CD14-positive monocyte (primary cell): ENCODE results near the gene LRG1. TPM values are rescaled to one million over a fixed set of nuclear protein-coding genes. Genes with fewer than 3 reads are reported as not detected.
A peak's percentile ranks its signal among the peaks of the same experiment; 100 is the strongest.

Source experiments
- DNase-seq, 3 donors: peaks; one replicate each; pipeline ENCODE4 v3.0.0-alpha.2; 2011 to 2022
- H2AFZ ChIP-seq: 2 replicates; pipeline ENCODE4 v1.6.0; 2012; ENCODE audit warnings: mild to moderate bottlenecking, low read depth, low read length, inconsistent platforms; ENCODE audit not compliant: insufficient read depth, poor library complexity, severe bottlenecking
- H3K27ac ChIP-seq, 2 donors: 1 replicate in 1 of 2; 2 replicates in 1 of 2; pipeline ENCODE4 v1.5.1; 2012 to 2013; ENCODE audit warnings: low read length in 2 of 2, control low read depth in 1 of 2, inconsistent platforms in 1 of 2, low read depth in 1 of 2, mild to moderate bottlenecking in 1 of 2
- H3K27me3 ChIP-seq, 2 donors: one replicate each; pipeline versions ENCODE4 v1.6.0 to v1.6.1; 2011 to 2013; ENCODE audit warnings: low read length in 2 of 2; ENCODE audit not compliant: control insufficient read depth in 2 of 2, insufficient read depth in 2 of 2
- H3K36me3 ChIP-seq, 2 donors: replicated peaks in 1 of 2; 1 replicate in 1 of 2; 2 replicates in 1 of 2; pipeline versions ENCODE4 v1.5.1 to v1.6.1; 2012 to 2013; ENCODE audit warnings: low read length in 2 of 2, control low read depth in 1 of 2, inconsistent platforms in 1 of 2, mild to moderate bottlenecking in 1 of 2; ENCODE audit not compliant: insufficient read depth in 2 of 2, control insufficient read depth in 1 of 2
- H3K4me1 ChIP-seq, 2 donors: 1 replicate in 1 of 2; 2 replicates in 1 of 2; pipeline versions ENCODE4 v1.5.1 to v1.6.1; 2012 to 2013; ENCODE audit warnings: low read length in 2 of 2, control low read depth in 1 of 2, inconsistent platforms in 1 of 2, mild to moderate bottlenecking in 1 of 2, moderate library complexity in 1 of 2; ENCODE audit not compliant: insufficient read depth in 2 of 2, control insufficient read depth in 1 of 2
- H3K4me2 ChIP-seq: replicated peaks from 2 replicates; pipeline ENCODE3; 2012; ENCODE audit warnings: low read length, moderate library complexity, mild to moderate bottlenecking; ENCODE audit not compliant: poor library complexity, severe bottlenecking; ENCODE audit errors: extremely low read depth
- H3K4me3 ChIP-seq, 3 experiments: fragments of 200-600 bp in 1 of 3; sonication (generic) in 1 of 3; replicated peaks in 1 of 3; 1 replicate in 2 of 3; 2 replicates in 1 of 3; pipeline ENCODE4 v1.5.1; 2011 to 2013; ENCODE audit warnings: low read length in 3 of 3, mild to moderate bottlenecking in 3 of 3, control low read depth in 2 of 3, low read depth in 2 of 3, inconsistent platforms in 1 of 3, moderate library complexity in 1 of 3
- H3K79me2 ChIP-seq: 2 replicates; pipeline ENCODE4 v1.6.0; 2012; ENCODE audit warnings: mild to moderate bottlenecking, control low read depth, inconsistent platforms, low read length, moderate library complexity; ENCODE audit not compliant: insufficient read depth
- H3K9ac ChIP-seq: 2 replicates; pipeline ENCODE4 v1.6.0; 2017; ENCODE audit warnings: low read length, mild to moderate bottlenecking; ENCODE audit not compliant: insufficient read depth, poor library complexity, severe bottlenecking
- H3K9me3 ChIP-seq, 2 donors: replicated peaks in 1 of 2; 1 replicate in 1 of 2; 2 replicates in 1 of 2; pipeline versions ENCODE4 v1.5.1 to v1.6.1; 2012 to 2013; ENCODE audit warnings: low read length in 2 of 2, control low read depth in 1 of 2; ENCODE audit not compliant: control insufficient read depth in 1 of 2, insufficient read depth in 1 of 2
- H4K20me1 ChIP-seq: 2 replicates; pipeline ENCODE4 v1.6.0; 2012; ENCODE audit warnings: mild to moderate bottlenecking, low read length, control low read depth, moderate library complexity; ENCODE audit not compliant: insufficient read depth
- H3K27ac Mint-ChIP-seq, 7 donors: one replicate each; pipeline ENCODE4 v1.8.0; 2020; ENCODE audit warnings: mild to moderate bottlenecking in 7 of 7, mixed read lengths in 7 of 7, moderate library complexity in 6 of 7, inconsistent platforms in 2 of 7
- H3K27me3 Mint-ChIP-seq, 3 donors: one replicate each; pipeline ENCODE4 v1.8.0; 2021 to 2022; ENCODE audit warnings: low read depth in 3 of 3, mild to moderate bottlenecking in 3 of 3, mixed read lengths in 3 of 3, moderate library complexity in 3 of 3, inconsistent platforms in 1 of 3
- H3K36me3 Mint-ChIP-seq, 2 donors: one replicate each; pipeline ENCODE4 v1.8.0; 2020; ENCODE audit warnings: mixed read lengths in 2 of 2, inconsistent platforms in 1 of 2, mild to moderate bottlenecking in 1 of 2
- H3K4me1 Mint-ChIP-seq: one replicate; pipeline ENCODE4 v1.8.0; 2020; ENCODE audit warnings: mild to moderate bottlenecking, mixed read lengths
- H3K4me3 Mint-ChIP-seq, 2 donors: one replicate each; pipeline ENCODE4 v1.8.0; 2020; ENCODE audit warnings: mild to moderate bottlenecking in 2 of 2, mixed read lengths in 2 of 2, moderate library complexity in 1 of 2
- H3K9me3 Mint-ChIP-seq, 7 donors: one replicate each; pipeline ENCODE4 v1.8.0; 2020 to 2022; ENCODE audit warnings: mixed read lengths in 7 of 7, mild to moderate bottlenecking in 6 of 7, moderate library complexity in 6 of 7, inconsistent platforms in 2 of 7
- CTCF ChIP-seq: fragments of 200-600 bp; IDR thresholded peaks from one replicate; pipeline ENCODE4 v1.8.0; 2022; ENCODE audit warnings: antibody characterized with exemption, mild to moderate bottlenecking
- WGBS: methylation state at CpG from one replicate; pipeline ENCODE4 v1.1.5; 2013; ENCODE audit warnings: missing lambda C conversion rate; ENCODE audit not compliant: insufficient coverage; 5-methylcytosine and 5-hydroxymethylcytosine counted together
- intact Hi-C, 2 donors: fragments of 100-400 bp; cut with micrococcal nuclease; formaldehyde crosslinking; loops; one replicate each; pipeline versions ENCODE4 v1.15.0 to v1.15.1; 2023
- polyA plus RNA-seq, 3 donors: library from polyadenylated mRNA; depleted of rRNA in 1 of 3; unstranded in 2 of 3; stranded (reverse) in 1 of 3; fragments of 300-500 nt in 2 of 3; fragments of >200 nt in 1 of 3; fragmentation: Illumina TruSeq in 2 of 3; gene quantifications; 1 replicate in 2 of 3; 2 replicates in 1 of 3; pipeline ENCODE4 v1.2.3, GENCODE V29; 2012 to 2021

The LRG1 gene
- polyA plus RNA-seq, 3 donors, result 5.5 to 50.1 (median 9.6) TPM

- H3K27me3 ChIP-seq, result peaks cover 10 to 63% of the 10 kb centered on the region in 2 donors
- Mint-ChIP-seq H3K4me3 (peak overlapping the region in 1 of 2 donors; percentile 65), H3K36me3 (no peaks in the 10 kb centered on the region), H3K9me3 (peaks cover 0 to 16% (median 2%) of the 10 kb centered on the region in 7 donors), H3K27ac (peak overlapping the region in 6 of 7 donors; percentile 6 to 80 (median 50)), H3K27me3 (peaks cover 43 to 66% (median 63%) of the 10 kb centered on the region in 3 donors), H3K4me1 (peaks cover 12% of the 10 kb centered on the region)
- WGBS, result 34% methylated on average over 18 of the region's 19 CpGs
- H3K36me3 ChIP-seq, result no peaks in the 10 kb centered on the region
- H3K9me3 ChIP-seq, result peaks cover 0 to 15% of the 10 kb centered on the region in 2 donors
- no peak overlapping the region for H3K4me2 ChIP-seq
- no peaks in the 10 kb centered on the region for H4K20me1 ChIP-seq
- no peaks in the 10 kb centered on the region for H3K4me1 ChIP-seq
- H3K79me2 ChIP-seq, result no peaks in the 10 kb centered on the region
- H2AFZ ChIP-seq, result no peak overlapping the region
- TF ChIP-seq CTCF, result no peak
- H3K27ac ChIP-seq, result no peak overlapping the region
- peak; percentile 54 to 89 (median 68) for DNase-seq
- intact Hi-C loops, result loop anchor here (2.0 to 5.0 kb wide), 2 partner anchors 17 to 57 kb away; partner anchors contain the start of gene SEMA6B (in 1 of the 2)
- no peak overlapping the region for H3K4me3 ChIP-seq
- H3K9ac ChIP-seq, result no peak overlapping the region
Observed at GRCh38 chr19:4575267-4576015, 35.6 kb upstream of the LRG1 start.

- TF ChIP-seq CTCF, result no peak
- no peak overlapping the region for H3K27ac Mint-ChIP-seq
- Histone ChIP-seq H2AFZ (no peak overlapping the region), H3K4me1 (peaks cover 8 to 9% of the 10 kb centered on the region in 2 donors), H3K4me2 (no peak overlapping the region), H3K9me3 (no peaks in the 10 kb centered on the region), H3K27ac (no peak overlapping the region), H3K27me3 (peaks cover 0 to 46% of the 10 kb centered on the region in 2 donors), H3K36me3 (no peaks in the 10 kb centered on the region), H3K9ac (no peak overlapping the region), H4K20me1 (no peaks in the 10 kb centered on the region), H3K79me2 (no peaks in the 10 kb centered on the region), H3K4me3 (no peak overlapping the region)
- H3K27me3 Mint-ChIP-seq, result peaks cover 27 to 54% (median 48%) of the 10 kb centered on the region in 3 donors
- 62% methylated on average over 4 of the region's 6 CpGs for WGBS
- H3K9me3 Mint-ChIP-seq, result peaks cover 0 to 5% (median 2%) of the 10 kb centered on the region in 7 donors
- H3K36me3 Mint-ChIP-seq, result no peaks in the 10 kb centered on the region
- intact Hi-C loops, result loop anchor here in 1 of 2 donors (2.0 kb wide), 1 partner anchor 15 kb away; the partner anchor contains the start of gene SEMA6B
- H3K4me1 Mint-ChIP-seq, result peaks cover 23% of the 10 kb centered on the region
- DNase-seq, result no peak
- H3K4me3 Mint-ChIP-seq, result peak overlapping the region in 1 of 2 donors; percentile 39
Observed at GRCh38 chr19:4573682-4574081, 33.8 kb upstream of the LRG1 start.
